HL-60/S4 (cell line): Measurements from ENCODE around the gene RASGEF1C.
"Not testable (repeated sequence)": the region's sequence is repeated elsewhere in the genome, so short reads cannot be mapped to it uniquely, and the experiment has no call there.

Source experiments
- in situ Hi-C: fragments of 300-500 bp; cut with MboI; formaldehyde crosslinking; loops from 2 replicates; pipeline ENCODE4 v1.14.3; 2022; ENCODE audit warnings: low sequenced_read_pairs

The RASGEF1C gene

GRCh38 chr5:180124662-180125061 lies 84.3 kb downstream of the RASGEF1C start:
- in situ Hi-C loops, result not testable (repeated sequence)

GRCh38 chr5:180122875-180123274 lies 86.1 kb downstream of the RASGEF1C start:
- in situ Hi-C loops, result no loop called here

- in situ Hi-C loops, result no loop called here
Measured at GRCh38 chr5:180121826-180122413, 87.1 kb downstream of the RASGEF1C start.

- in situ Hi-C loops, result no loop called here
Measured at GRCh38 chr5:180120237-180121101, 88.5 kb downstream of the RASGEF1C start.

GRCh38 chr5:180119903-180120236 lies 89.1 kb downstream of the RASGEF1C start:
- in situ Hi-C loops, result no loop called here

- in situ Hi-C loops, result no loop called here
Measured at GRCh38 chr5:180119031-180119902, 89.7 kb downstream of the RASGEF1C start.

GRCh38 chr5:180118391-180118791 lies 90.6 kb downstream of the RASGEF1C start:
- in situ Hi-C loops, result no loop called here

GRCh38 chr5:180117000-180117725 lies 91.8 kb downstream of the RASGEF1C start:
- in situ Hi-C loops, result no loop called here

GRCh38 chr5:180116077-180116999 lies 92.7 kb downstream of the RASGEF1C start:
- in situ Hi-C loops, result no loop called here

GRCh38 chr5:180115326-180116076 lies 93.5 kb downstream of the RASGEF1C start:
- in situ Hi-C loops, result no loop called here

- in situ Hi-C loops, result no loop called here
Measured at GRCh38 chr5:180114304-180115003, 94.6 kb downstream of the RASGEF1C start.

- in situ Hi-C loops, result no loop called here
Measured at GRCh38 chr5:180113660-180114303, 95.2 kb downstream of the RASGEF1C start.

- in situ Hi-C loops, result no loop called here
Measured at GRCh38 chr5:180112181-180112861, 96.7 kb downstream of the RASGEF1C start.

- in situ Hi-C loops, result no loop called here
Measured at GRCh38 chr5:180111273-180112002, 97.6 kb downstream of the RASGEF1C start.

GRCh38 chr5:180109920-180110319 lies 99.1 kb downstream of the RASGEF1C start:
- in situ Hi-C loops, result no loop called here

GRCh38 chr5:180107005-180107404 lies 102.0 kb downstream of the RASGEF1C start:
- in situ Hi-C loops, result no loop called here

GRCh38 chr5:180105827-180106312 lies 103.1 kb downstream of the RASGEF1C start:
- in situ Hi-C loops, result no loop called here
